Right cardiac atrium (tissue), 5 donors: ENCODE measurements around the gene LRBA. TPM values are rescaled to one million over a fixed set of nuclear protein-coding genes. Genes with fewer than 3 reads are reported as not detected.

ENCODE experiments used
- ATAC-seq, 2 donors: fragments of 200-7000 bp; cut with Tn5 transposase; one replicate each; pipeline versions ENCODE4 v1.8.0 to v1.9.1; 2020; ENCODE audit warnings: moderate library complexity in 2 of 2, mild to moderate bottlenecking in 1 of 2
- DNase-seq, 3 donors: peaks; one replicate each; pipeline ENCODE4 v3.0.0-alpha.2; 2020
- H3K27ac ChIP-seq: one replicate; pipeline ENCODE4 v1.5.1; 2013; ENCODE audit warnings: mild to moderate bottlenecking, low read length, control low read depth, moderate library complexity
- H3K27me3 ChIP-seq: one replicate; pipeline ENCODE4 v1.6.1; 2013; ENCODE audit not compliant: control insufficient read depth, insufficient read depth
- H3K4me1 ChIP-seq: one replicate; pipeline ENCODE4 v1.6.1; 2013; ENCODE audit warnings: low read length; ENCODE audit not compliant: control insufficient read depth, insufficient read depth
- H3K4me3 ChIP-seq: one replicate; pipeline ENCODE4 v1.5.1; 2013; ENCODE audit warnings: low read length, control low read depth
- H3K9me3 ChIP-seq: one replicate; pipeline ENCODE4 v1.6.1; 2013; ENCODE audit warnings: low read length; ENCODE audit not compliant: control insufficient read depth
- WGBS: extraction: QIAGEN DNeasy Blood & Tissue Kit; methylation state at CpG from one replicate; pipeline ENCODE4 v1.1.7; 2013; 5-methylcytosine and 5-hydroxymethylcytosine counted together
- intact Hi-C, 4 donors: fragments of 100-400 bp; cut with DNase I; formaldehyde crosslinking; loops; one replicate each; pipeline versions ENCODE4 v1.11.0 to v1.14.0; 2022 to 2023
- polyA plus RNA-seq: library from polyadenylated mRNA; stranded (reverse); fragments of 200-250 nt; gene quantifications from one replicate; pipeline ENCODE4 v1.2.3, GENCODE V29; 2013
- total RNA-seq, 4 donors: library from RNA; stranded (reverse); fragmentation: NEBNext Ultra II Directional; extraction: Animal tissue kit (Norgen Biotek cat#: 25700); gene quantifications; one replicate each; pipeline ENCODE4 v1.2.1, GENCODE V29; 2021
- donor health status: healthy with polysubstance abuse.
- donor health status: DM: no; HTN: yes; CAD: no.
- donor health status: DM: no; HTN: no; CAD: no.
- donor health status: DM: no; HTN: yes; CAD: no; lungs with severe emphysema.
- donor health status: DM: yes; HTN: yes; CAD: no.

The LRBA gene
- total and polyA plus RNA-seq, 5 donors: 14.4 to 29.9 (median 23.4) TPM

- H3K4me3 ChIP-seq: no peak overlapping the region
These were observed 213.3 kb downstream of the LRBA start for GRCh38 chr4:150801833-150802232.

GRCh38 chr4:150799207-150799606 lies 215.9 kb downstream of the LRBA start:
- WGBS: 99% methylated on average over 2 of the region's 2 CpGs
- Histone ChIP-seq H3K27me3 (no peaks in the 10 kb centered on the region), H3K9me3 (no peaks in the 10 kb centered on the region), H3K4me1 (no peaks in the 10 kb centered on the region), H3K4me3 (no peak overlapping the region), H3K27ac (no peak overlapping the region)
- intact Hi-C loops: no loop called here
- no peak for ATAC-seq
- DNase-seq: no peak

More at GRCh38 chr4:150801833-150802232, 213.3 kb downstream of the LRBA start:
- 94% methylated on average over 4 of the region's 4 CpGs for WGBS
- DNase-seq: no peak
- Histone ChIP-seq H3K9me3 (no peaks in the 10 kb centered on the region), H3K4me1 (no peaks in the 10 kb centered on the region), H3K27ac (no peak overlapping the region), H3K27me3 (no peaks in the 10 kb centered on the region)
- no peak for ATAC-seq
- intact Hi-C loops: no loop called here

GRCh38 chr4:150794706-150795105 lies 220.4 kb downstream of the LRBA start:
- intact Hi-C loops: no loop called here
- DNase-seq (no peak), ATAC-seq (no peak)
- Histone ChIP-seq H3K27me3 (no peaks in the 10 kb centered on the region), H3K27ac (no peak overlapping the region), H3K9me3 (no peaks in the 10 kb centered on the region), H3K4me3 (no peak overlapping the region), H3K4me1 (no peaks in the 10 kb centered on the region)
- 79% methylated on average over 2 of the region's 2 CpGs for WGBS

DNA sequence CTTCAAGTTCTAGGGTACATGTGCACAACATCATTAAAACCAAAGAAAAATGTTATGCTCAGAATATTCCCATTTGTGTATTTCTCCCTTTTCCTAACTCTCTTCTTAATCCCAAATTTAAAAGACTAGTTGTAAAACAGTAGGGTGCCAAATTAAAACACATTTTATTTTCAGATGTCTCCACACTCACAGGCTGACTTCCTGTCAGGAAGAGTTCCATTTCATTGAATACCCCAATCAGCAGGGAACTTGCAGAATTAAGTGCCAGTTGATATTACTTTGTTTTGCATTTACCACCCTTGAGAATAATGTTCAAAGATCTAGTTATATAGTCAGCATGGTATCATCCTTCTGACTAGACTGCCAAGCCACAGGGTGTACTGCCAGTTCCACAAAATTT lies 225.2 kb downstream of the LRBA start:
- intact Hi-C loops: no loop called here
- DNase-seq (no peak), ATAC-seq (no peak)
- Histone ChIP-seq H3K27me3 (no peaks in the 10 kb centered on the region), H3K4me1 (no peaks in the 10 kb centered on the region), H3K9me3 (no peaks in the 10 kb centered on the region), H3K27ac (no peak overlapping the region), H3K4me3 (no peak overlapping the region)

DNA sequence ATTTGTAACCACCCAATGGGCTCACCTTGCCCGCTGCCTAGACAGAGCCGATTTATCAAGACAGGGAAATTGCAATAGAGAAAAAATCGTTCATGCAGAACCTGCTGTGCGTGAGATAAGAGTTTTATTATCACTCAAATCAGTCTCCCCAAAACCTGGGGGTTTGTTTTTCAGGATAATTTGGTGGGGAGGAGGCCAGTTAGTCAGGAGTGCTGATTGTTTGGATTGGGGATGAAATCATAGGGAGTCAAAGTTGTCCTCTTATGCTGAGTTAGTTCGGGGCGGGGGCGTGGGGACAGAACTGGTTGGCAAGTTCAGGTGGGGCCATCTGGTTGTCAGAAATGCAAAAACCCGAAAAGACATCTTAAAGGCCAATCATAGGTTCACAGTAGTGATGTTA lies 230.1 kb downstream of the LRBA start:
- Histone ChIP-seq H3K27ac (no peak overlapping the region), H3K9me3 (no peaks in the 10 kb centered on the region), H3K4me1 (no peaks in the 10 kb centered on the region), H3K4me3 (no peak overlapping the region), H3K27me3 (no peaks in the 10 kb centered on the region)
- intact Hi-C loops: no loop called here
- 82% methylated on average over 8 of the region's 8 CpGs for WGBS
- DNase-seq (no peak), ATAC-seq (no peak)

GRCh38 chr4:150784305-150784704 lies 230.8 kb downstream of the LRBA start:
- intact Hi-C loops: no loop called here
- 76% methylated on average over 4 of the region's 4 CpGs for WGBS
- H3K4me1 ChIP-seq: no peaks in the 10 kb centered on the region
- H3K27ac ChIP-seq: no peak overlapping the region
- no peaks in the 10 kb centered on the region for H3K27me3 ChIP-seq
- DNase-seq: no peak
- no peaks in the 10 kb centered on the region for H3K9me3 ChIP-seq
- no peak for ATAC-seq
- H3K4me3 ChIP-seq: no peak overlapping the region

DNA sequence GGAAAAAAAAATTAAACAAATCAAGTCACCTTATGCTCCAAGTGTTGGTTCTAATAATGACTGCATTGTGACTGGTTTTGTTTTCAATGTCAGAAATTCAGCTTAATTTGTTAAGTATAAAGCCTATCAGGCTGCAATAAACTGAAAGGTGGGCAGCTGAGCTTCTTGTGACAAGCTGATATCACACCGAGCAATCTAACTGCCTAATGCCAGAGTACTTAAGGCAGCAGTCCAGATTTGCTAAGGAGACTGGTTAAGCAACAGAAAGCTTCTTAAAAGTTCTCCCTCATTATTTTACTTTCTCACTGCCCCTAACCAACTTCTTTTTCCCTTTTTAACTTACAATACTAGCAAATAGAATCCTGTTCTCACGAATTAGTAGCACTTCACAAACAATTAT lies 232.2 kb downstream of the LRBA start:
- Histone ChIP-seq H3K27me3 (no peaks in the 10 kb centered on the region), H3K4me1 (no peaks in the 10 kb centered on the region), H3K9me3 (no peaks in the 10 kb centered on the region), H3K4me3 (no peak overlapping the region), H3K27ac (no peak overlapping the region)
- intact Hi-C loops: no loop called here
- DNase-seq (no peak), ATAC-seq (peak in 1 of 2 donors; percentile 20)
- WGBS: 65% methylated on average over 2 of the region's 2 CpGs

DNA sequence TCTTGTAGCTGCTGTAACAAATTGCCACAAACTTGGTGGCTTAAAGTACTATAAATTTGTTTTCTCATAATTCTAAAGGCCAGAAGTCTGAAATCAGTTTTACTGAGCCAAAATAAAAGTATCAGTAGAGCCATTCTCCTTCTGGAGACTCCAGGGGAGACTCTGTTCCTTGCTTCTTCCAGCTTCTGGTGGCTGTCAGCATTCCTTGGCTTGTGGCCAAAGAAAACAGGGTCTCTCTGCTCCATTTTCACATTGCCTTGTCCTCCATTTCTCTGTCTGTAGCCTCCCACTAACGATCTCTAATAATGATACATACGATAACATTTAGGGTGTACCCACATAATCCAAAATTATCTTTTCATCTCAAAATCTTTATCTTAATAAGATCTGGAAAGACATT lies 232.8 kb downstream of the LRBA start:
- Histone ChIP-seq H3K4me3 (no peak overlapping the region), H3K9me3 (no peaks in the 10 kb centered on the region), H3K27me3 (no peaks in the 10 kb centered on the region), H3K4me1 (no peaks in the 10 kb centered on the region), H3K27ac (no peak overlapping the region)
- DNase-seq (peak in 1 of 3 donors; percentile 13), ATAC-seq (peak; percentile 51 to 54)
- WGBS: 45% methylated on average over 2 of the region's 2 CpGs
- intact Hi-C loops: no loop called here

- intact Hi-C loops: no loop called here
- H3K4me1 ChIP-seq: no peaks in the 10 kb centered on the region
- ATAC-seq: no peak
- WGBS: 96% methylated on average over 6 of the region's 6 CpGs
- H3K27me3 ChIP-seq: no peaks in the 10 kb centered on the region
- DNase-seq: no peak
- no peak overlapping the region for H3K27ac ChIP-seq
- no peaks in the 10 kb centered on the region for H3K9me3 ChIP-seq
- H3K4me3 ChIP-seq: no peak overlapping the region
These were observed 233.9 kb downstream of the LRBA start for GRCh38 chr4:150781191-150781590.

GRCh38 chr4:150779707-150780106 lies 235.4 kb downstream of the LRBA start:
- Histone ChIP-seq H3K27ac (no peak overlapping the region), H3K4me1 (no peaks in the 10 kb centered on the region), H3K9me3 (no peaks in the 10 kb centered on the region), H3K4me3 (no peak overlapping the region), H3K27me3 (no peaks in the 10 kb centered on the region)
- no peak for DNase-seq
- WGBS: 100% methylated on average over 1 of the region's 1 CpG
- intact Hi-C loops: no loop called here
- ATAC-seq: no peak

DNA sequence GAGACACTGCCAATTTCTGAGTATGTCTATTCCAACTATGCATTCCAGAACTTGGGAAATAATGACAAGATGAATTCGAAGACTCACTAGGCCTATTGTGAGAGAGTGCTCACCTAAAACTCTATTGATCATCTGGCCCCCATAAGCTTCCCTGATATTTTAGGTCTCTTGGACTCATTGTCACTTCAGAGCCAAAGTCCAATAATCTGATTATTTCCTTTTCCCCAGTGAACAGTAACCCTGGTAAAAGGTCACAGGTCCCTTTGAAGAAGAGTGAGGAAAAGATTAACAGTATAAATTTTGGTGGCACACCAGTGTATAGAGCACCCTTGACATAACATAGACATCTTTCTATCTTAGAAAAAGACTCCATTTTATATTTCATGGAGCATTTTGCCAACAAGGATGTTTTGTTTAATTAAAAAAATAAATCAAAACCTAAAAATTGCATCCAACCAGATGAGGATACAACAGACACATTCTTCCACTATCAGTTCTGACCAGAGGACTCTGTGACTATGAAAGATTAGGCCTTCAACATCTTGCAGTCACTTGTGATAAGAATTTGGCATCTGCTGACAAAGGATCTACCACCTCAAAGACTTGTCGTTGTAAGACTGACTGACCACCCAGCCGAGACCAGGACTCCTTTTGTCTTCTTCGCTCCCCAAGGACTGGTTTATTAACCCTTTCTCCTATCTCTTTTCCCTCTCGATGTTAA lies 241.2 kb downstream of the LRBA start:
- Histone ChIP-seq H3K9me3 (no peaks in the 10 kb centered on the region), H3K4me3 (no peak overlapping the region), H3K27me3 (no peaks in the 10 kb centered on the region), H3K27ac (no peak overlapping the region), H3K4me1 (no peaks in the 10 kb centered on the region)
- 59% methylated on average over 5 of the region's 5 CpGs for WGBS
- ATAC-seq (no peak), DNase-seq (no peak)
- intact Hi-C loops: no loop called here

DNA sequence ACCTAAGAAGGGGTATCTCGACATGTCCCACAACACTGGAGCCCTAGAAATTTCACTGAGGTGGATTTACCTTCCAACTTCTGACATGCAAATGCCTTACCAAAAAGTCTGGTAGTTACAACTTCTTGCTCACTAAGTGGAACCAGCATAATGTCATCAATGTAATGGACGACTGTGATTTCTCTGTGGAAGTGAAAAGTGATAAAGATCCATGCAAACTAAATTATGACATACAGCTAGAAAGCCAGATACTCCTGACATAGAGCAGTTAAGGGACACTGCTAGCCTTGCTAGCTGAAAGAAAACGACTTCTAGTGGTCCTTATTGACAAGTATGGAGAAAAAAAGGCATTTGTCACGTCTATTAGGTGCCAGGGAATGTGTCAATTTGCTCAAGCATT lies 242.1 kb downstream of the LRBA start:
- Histone ChIP-seq H3K4me1 (no peaks in the 10 kb centered on the region), H3K4me3 (no peak overlapping the region), H3K9me3 (no peaks in the 10 kb centered on the region), H3K27me3 (no peaks in the 10 kb centered on the region), H3K27ac (no peak overlapping the region)
- DNase-seq (no peak), ATAC-seq (no peak)
- intact Hi-C loops: no loop called here
- 86% methylated on average over 4 of the region's 4 CpGs for WGBS
